ENCODE data around the gene CES2.

DNA sequence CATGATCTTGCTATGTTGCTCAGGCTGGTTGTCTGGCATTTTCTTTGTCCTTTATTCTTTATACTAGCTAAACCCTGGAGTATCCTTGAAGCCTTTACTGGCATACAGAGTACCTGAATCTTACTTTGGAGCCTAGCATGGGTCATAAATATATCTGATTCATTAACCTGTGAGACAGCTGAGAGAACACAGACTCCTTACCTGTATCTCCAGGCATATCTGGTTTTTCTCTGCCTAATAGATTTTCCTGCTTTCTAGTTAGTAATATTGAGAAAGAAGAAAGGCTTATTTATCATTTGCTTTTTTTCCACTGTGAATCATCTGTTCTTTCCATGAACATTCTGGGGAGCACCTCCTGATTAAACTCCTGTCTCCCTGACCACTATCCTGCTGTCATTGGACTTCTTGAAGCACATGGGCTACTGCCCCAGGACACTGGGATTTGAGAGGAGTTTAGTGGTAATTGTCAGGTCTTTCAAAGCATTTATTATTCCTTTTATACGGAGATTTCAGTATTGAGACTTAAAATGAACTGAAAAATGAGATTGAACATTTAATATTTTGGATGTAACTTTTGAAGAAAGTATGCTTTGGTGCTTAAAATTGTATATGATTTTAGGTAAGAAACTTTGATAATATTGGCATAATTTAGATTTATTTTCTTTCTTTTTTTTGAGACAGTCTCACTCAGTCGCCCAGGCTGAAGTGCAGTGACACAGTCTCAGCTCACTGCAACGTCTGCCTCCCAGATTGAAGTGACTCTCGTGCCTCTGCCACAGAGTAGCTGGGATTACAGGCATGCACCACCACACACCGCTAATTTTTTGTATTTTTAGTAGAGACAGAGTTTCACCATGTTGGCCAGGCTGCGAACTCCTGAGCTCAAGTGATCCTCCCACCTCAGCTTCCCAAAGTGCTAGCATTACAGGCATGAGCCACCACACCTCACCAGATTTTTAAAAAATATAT is 46.4 kb upstream of the CES2 start:
- TF ChIP-seq, protein P1, sequence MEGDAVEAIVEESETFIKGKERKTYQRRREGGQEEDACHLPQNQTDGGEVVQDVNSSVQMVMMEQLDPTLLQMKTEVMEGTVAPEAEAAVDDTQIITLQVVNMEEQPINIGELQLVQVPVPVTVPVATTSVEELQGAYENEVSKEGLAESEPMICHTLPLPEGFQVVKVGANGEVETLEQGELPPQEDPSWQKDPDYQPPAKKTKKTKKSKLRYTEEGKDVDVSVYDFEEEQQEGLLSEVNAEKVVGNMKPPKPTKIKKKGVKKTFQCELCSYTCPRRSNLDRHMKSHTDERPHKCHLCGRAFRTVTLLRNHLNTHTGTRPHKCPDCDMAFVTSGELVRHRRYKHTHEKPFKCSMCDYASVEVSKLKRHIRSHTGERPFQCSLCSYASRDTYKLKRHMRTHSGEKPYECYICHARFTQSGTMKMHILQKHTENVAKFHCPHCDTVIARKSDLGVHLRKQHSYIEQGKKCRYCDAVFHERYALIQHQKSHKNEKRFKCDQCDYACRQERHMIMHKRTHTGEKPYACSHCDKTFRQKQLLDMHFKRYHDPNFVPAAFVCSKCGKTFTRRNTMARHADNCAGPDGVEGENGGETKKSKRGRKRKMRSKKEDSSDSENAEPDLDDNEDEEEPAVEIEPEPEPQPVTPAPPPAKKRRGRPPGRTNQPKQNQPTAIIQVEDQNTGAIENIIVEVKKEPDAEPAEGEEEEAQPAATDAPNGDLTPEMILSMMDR (IDR thresholded peaks at IDR 0.05) = no peak
- TF ChIP-seq POLR2A (IDR thresholded peaks at IDR 0.05) = no peak
